Fibroblast of peridontal ligament (primary cell): ENCODE results near the gene CTSO.
"Not testable (repeated sequence)": the region's sequence is repeated elsewhere in the genome, so short reads cannot be mapped to it uniquely, and the experiment has no call there.

Experiments
- DNase-seq: peaks from one replicate; pipeline ENCODE4 v3.0.0-alpha.2; 2010; ENCODE audit errors: extremely low read depth

Gene CTSO

DNA sequence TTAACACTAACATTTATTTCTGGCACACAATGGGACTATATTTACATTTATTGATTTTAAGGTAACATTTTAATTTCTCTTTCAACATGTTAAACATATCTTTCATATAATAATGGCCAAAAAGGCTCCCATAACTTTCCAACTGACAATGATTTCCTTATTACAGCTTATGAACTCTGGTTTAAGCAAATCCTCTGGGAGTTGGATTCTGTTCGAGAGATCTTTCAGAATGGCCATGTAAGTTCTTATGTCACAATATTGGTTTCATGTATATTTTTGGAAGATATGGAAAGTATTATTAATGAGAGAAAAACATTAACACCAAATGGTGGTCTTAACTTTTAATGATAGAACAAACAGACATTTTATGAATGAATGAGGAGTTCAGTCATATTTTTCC, 46.1 kb downstream of the CTSO start:
- peak; percentile 25 for DNase-seq

DNA sequence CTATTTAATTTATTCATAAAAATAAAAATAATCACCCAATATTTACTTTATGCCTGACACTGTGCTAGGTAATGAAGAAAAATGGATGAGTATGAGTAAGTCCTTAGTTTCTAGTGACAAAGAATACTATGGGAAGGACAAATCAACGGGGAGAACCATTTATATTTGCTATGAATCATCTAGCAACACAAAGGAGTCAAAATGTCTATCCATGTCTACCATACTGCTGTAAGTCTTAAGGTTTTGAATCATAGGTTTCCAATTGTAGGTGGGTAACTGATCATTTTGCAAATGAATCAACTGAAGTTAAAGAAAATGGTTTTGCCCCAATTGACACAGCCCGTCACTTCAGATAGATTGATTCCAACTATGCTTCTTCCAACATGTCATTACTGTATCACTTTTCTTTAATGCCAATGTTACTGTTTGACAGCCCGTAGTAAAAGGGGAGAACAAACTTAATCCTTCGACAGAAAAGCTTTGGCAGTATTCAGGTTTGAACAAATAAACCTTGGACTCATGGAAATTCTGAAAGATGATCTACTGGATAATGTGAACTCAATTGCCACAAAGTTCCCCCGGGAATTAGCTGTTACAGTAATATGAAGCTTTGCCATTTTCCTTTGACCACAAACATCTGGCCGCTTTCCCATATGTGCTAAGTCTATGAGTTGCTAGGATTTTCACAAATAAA, 47.0 kb downstream of the CTSO start:
- peak; percentile 100 for DNase-seq

DNA sequence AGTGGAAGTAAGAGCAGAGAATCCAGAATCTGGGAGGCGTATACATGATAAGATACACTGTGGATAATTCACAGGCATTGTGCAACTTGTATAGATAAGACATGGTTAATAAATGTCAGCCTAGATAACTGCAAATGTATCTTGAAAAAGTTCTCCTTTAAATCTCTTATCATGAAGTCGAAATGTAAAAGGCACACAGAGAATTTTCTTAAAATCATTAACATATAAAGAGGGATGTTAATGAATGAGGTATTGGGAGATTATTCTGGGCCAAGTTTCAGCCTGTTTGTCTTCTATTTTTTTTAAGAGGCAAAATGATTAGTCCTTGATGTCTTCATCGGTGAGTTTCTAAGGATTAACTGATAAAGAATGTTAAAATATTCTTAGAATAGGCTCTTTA, 49.3 kb downstream of the CTSO start:
- DNase-seq, result no peak

DNA sequence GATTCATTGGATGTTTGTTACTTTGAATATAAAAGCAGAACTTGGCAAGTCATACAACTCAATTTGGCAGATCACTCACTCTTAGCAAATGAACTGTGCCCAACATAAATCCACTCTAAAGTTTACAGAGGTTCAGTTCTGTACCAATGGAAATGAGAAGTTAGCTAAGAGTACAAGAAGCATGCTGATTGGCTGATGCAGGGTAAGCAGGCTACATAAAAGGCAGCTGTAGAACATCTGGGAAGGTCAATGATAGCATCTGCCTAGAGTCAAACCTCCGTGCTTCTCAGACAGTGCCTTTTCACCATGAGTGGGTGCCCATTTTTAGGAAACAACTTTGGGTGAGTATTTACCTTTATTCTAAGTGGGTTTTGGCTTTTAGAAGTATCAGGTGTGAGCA, 50.2 kb downstream of the CTSO start, which contains the start of gene TDO2:
Gene TDO2, plus strand, starts transcription at position 244 of the 400 bp plus-strand sequence. Its CDS starts 63 bp downstream, at position 307.
- peak; percentile 10 for DNase-seq

- DNase-seq, result no peak
Observed at GRCh38 chr4:155901013-155901412, 52.7 kb downstream of the CTSO start.

DNA sequence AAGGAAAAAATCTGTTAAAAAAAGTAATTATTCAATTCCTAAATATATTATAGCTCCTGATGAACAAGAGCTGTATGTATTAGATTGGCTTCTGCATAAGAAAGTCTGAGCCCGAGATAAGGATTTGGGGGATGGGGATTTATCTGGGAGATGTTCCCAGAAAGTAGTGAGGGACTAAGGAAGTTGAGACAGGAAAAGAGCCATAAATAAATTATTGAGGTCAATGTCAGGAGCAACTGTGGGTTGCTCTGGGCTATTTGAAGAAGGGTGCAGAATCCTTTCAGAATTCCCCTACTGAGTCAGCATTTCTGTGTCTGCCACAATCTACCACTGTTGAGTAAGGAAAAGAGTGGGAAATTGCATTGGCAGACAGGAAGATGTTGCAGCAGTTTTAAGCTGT, 53.3 kb downstream of the CTSO start:
- DNase-seq, result peak; percentile 63

- DNase-seq, result no peak
Observed at GRCh38 chr4:155899891-155900290, 53.8 kb downstream of the CTSO start.

- not testable (repeated sequence) for DNase-seq
Observed at GRCh38 chr4:155898371-155898770, 55.3 kb downstream of the CTSO start.

GRCh38 chr4:155891058-155891457, 62.6 kb downstream of the CTSO start:
- DNase-seq, result no peak

DNA sequence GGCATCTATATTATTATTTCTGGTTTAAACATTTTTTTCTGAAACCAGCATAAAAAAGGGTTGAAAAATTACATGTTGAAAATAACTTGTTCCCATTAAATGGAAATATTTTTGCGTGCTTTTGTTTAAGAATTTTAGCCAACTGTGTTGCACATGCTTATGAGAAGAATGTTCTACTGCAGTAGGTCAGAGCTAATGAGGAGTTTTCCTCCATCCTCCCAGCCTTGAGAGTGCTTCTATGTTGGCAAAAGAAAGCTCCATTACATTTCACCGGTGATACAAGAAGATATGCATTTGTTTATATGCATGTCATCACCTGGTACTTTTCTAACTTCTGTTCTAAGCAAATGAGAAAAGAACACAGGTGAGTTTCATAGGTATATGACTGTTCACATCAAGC, 63.7 kb downstream of the CTSO start:
- no peak for DNase-seq

DNA sequence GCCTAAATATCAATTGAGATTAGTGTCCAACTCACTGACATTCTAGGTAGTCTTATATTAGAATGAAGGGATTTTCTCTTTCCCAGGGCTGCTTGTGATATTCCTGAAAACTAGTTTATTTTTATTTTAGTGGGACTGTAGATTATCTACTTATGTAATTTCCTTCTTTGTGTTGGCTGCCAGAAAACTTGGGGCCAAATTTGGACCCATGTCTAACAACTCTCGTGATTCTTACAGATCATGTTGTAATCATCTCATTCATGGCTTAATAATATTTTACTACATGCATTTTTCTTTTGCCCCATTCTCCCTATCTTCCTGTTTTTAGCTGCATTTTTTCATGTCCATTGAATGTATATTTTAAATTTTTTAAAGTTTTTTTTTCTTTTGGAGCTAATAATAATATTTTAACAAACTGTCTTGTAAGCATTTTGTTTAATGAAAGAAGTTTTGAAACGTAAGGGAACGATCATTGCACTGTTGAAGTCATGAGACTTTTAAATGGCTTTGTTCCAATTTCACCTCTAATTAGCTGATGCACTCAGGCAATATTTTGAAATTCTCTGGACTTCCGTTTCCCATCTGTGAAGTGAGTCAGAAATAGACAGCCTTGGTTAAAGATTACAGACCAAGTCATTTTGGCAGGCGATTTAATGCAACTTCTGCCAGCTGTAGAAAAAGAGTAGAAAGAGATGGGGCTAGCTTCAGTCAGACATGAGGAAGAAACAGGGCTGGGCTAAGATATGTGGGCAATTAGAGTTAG, 64.5 kb downstream of the CTSO start:
- peak; percentile 94 for DNase-seq

- DNase-seq, result no peak
Observed at GRCh38 chr4:155887847-155888570, 65.7 kb downstream of the CTSO start.

- DNase-seq, result no peak
Observed at GRCh38 chr4:155887045-155887444, 66.6 kb downstream of the CTSO start.

- DNase-seq, result no peak
Observed at GRCh38 chr4:155885666-155886065, 68.0 kb downstream of the CTSO start.

GRCh38 chr4:155883895-155884294, 69.8 kb downstream of the CTSO start:
- no peak for DNase-seq

DNA sequence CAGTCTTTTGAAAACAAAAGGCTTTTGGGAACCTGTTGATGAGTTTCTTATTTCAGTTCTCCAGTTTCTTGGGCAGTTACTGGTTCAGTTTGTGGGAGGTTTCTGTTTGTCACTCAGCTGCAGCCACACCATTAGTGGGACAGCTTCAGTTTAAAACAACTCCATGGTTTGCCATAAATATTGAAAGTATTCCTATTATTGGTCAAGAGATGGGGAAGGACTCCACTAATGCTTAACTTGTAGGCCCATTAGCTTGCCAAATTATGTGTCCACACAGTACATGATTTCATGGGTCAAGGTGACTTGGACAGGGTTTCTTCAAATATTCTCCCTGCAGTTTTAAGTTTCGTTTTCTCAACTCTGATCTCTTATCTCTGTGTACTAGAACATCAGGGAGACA, 72.1 kb downstream of the CTSO start:
- DNase-seq, result no peak

GRCh38 chr4:155879767-155880166, 73.9 kb downstream of the CTSO start:
- no peak for DNase-seq

GRCh38 chr4:155878611-155879010, 75.1 kb downstream of the CTSO start:
- no peak for DNase-seq

DNA sequence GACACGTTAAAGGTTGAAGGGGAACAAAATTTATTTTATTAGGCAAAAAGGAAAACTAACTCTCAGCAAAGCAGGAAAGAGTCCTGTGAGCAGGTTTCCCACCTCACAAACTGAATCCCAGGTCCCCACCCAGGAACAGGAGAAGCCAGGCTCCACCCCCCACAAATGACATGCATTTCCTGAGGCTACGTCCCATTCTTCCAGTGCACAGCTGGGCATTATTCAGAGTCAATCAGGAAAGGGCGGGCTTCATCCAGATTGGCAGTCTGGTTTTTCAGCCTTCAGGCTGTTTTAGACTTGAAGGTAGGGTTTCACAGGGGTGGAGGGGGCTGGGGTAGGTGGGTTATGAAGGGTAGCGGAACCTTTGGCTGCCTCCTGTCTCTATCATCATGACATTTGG, 75.7 kb downstream of the CTSO start:
- DNase-seq, result no peak

- no peak for DNase-seq
Observed at GRCh38 chr4:155875878-155876277, 77.8 kb downstream of the CTSO start.
